ENCODE measurements around the gene SLC9A9.

DNA sequence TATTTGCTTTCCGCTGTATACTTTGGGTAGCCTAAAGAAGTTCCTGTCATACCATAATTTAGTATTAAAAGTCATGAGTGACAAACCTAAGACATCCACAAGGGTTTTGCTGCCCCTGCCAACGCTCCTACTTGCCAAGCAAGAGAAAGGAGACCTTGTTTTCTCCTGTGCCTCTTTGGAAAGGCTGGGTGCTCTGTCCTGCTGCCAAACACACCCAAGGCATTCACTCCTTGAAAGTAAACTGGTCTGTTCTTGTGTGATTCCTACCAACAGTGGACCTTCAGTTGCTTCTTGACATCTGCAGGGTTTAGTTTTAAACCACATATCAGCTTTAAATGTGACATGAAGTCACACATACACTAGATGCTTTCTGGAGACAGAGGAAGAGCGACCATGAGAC lies 295.4 kb downstream of the SLC9A9 start:
- no peak for TF ChIP-seq CTCF (IDR thresholded peaks at IDR 0.05; ENCODE audit: poor library complexity, severe bottlenecking)
- no peak for TF ChIP-seq SMC3 (conservative IDR thresholded peaks at IDR 0.05; ENCODE audit: poor library complexity)
- no peak for TF ChIP-seq POLR2AphosphoS5 (IDR thresholded peaks at IDR 0.05)
- TF ChIP-seq EP300 (conservative IDR thresholded peaks at IDR 0.05; ENCODE audit: poor library complexity, severe bottlenecking) = no peak
- TF ChIP-seq, protein P1, sequence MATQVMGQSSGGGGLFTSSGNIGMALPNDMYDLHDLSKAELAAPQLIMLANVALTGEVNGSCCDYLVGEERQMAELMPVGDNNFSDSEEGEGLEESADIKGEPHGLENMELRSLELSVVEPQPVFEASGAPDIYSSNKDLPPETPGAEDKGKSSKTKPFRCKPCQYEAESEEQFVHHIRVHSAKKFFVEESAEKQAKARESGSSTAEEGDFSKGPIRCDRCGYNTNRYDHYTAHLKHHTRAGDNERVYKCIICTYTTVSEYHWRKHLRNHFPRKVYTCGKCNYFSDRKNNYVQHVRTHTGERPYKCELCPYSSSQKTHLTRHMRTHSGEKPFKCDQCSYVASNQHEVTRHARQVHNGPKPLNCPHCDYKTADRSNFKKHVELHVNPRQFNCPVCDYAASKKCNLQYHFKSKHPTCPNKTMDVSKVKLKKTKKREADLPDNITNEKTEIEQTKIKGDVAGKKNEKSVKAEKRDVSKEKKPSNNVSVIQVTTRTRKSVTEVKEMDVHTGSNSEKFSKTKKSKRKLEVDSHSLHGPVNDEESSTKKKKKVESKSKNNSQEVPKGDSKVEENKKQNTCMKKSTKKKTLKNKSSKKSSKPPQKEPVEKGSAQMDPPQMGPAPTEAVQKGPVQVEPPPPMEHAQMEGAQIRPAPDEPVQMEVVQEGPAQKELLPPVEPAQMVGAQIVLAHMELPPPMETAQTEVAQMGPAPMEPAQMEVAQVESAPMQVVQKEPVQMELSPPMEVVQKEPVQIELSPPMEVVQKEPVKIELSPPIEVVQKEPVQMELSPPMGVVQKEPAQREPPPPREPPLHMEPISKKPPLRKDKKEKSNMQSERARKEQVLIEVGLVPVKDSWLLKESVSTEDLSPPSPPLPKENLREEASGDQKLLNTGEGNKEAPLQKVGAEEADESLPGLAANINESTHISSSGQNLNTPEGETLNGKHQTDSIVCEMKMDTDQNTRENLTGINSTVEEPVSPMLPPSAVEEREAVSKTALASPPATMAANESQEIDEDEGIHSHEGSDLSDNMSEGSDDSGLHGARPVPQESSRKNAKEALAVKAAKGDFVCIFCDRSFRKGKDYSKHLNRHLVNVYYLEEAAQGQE (IDR thresholded peaks at IDR 0.05; ENCODE audit: borderline replicate concordance) = no peak
